SK-N-DZ (cell line): ENCODE data around the gene FBRSL1.
"Not testable (repeated sequence)": the region's sequence is repeated elsewhere in the genome, so short reads cannot be mapped to it uniquely, and the experiment has no call there.

Experiments
- DNase-seq: peaks from one replicate; pipeline ENCODE4 v3.0.0-alpha.2; 2015; ENCODE audit warnings: low spot score

The FBRSL1 gene

GRCh38 chr12:132453361-132454192 is 36.4 kb upstream of the FBRSL1 start:
- no peak for DNase-seq

GRCh38 chr12:132454193-132454932 is 35.6 kb upstream of the FBRSL1 start:
- DNase-seq, result no peak

- DNase-seq, result no peak
Observed at GRCh38 chr12:132454933-132455418, 35.0 kb upstream of the FBRSL1 start.

GRCh38 chr12:132455565-132455964 is 34.4 kb upstream of the FBRSL1 start:
- no peak for DNase-seq

GRCh38 chr12:132456186-132456943 is 33.6 kb upstream of the FBRSL1 start:
- DNase-seq, result no peak

- no peak for DNase-seq
Observed at GRCh38 chr12:132456944-132457495, 32.9 kb upstream of the FBRSL1 start.

GRCh38 chr12:132458441-132458840 is 31.5 kb upstream of the FBRSL1 start:
- DNase-seq, result no peak

GRCh38 chr12:132458846-132459641 is 30.9 kb upstream of the FBRSL1 start:
- no peak for DNase-seq

- DNase-seq, result no peak
Observed at GRCh38 chr12:132460571-132460970, 29.4 kb upstream of the FBRSL1 start.

GRCh38 chr12:132461526-132461925 is 28.4 kb upstream of the FBRSL1 start:
- no peak for DNase-seq

- no peak for DNase-seq
Observed at GRCh38 chr12:132462788-132463187, 27.2 kb upstream of the FBRSL1 start.

- not testable (repeated sequence) for DNase-seq
Observed at GRCh38 chr12:132463284-132463924, 26.5 kb upstream of the FBRSL1 start.

GRCh38 chr12:132464304-132464703 is 25.6 kb upstream of the FBRSL1 start:
- DNase-seq, result not testable (repeated sequence)

- no peak for DNase-seq
Observed at GRCh38 chr12:132464820-132465219, 25.1 kb upstream of the FBRSL1 start.

- no peak for DNase-seq
Observed at GRCh38 chr12:132465269-132466190, 24.4 kb upstream of the FBRSL1 start.

- no peak for DNase-seq
Observed at GRCh38 chr12:132466241-132467201, 23.4 kb upstream of the FBRSL1 start.

GRCh38 chr12:132467511-132467910 is 22.4 kb upstream of the FBRSL1 start:
- DNase-seq, result no peak

GRCh38 chr12:132469423-132469822 is 20.5 kb upstream of the FBRSL1 start:
- DNase-seq, result no peak
